HG03460 (cell line): ENCODE measurements around the gene PLIN4.
"Not testable (repeated sequence)": the region's sequence is repeated elsewhere in the genome, so short reads cannot be mapped to it uniquely, and the experiment has no call there.

ENCODE experiments used
- ATAC-seq: cut with Tn5 transposase; IDR thresholded peaks from one replicate; pipeline ENCODE4 v1.9.1; 2021; ENCODE audit not compliant: unreplicated experiment

Gene PLIN4

GRCh38 chr19:4518345-4519171 lies at the start of gene PLIN4:
PLIN4 (minus strand) TSS chr19:4518486; CDS start chr19:4518272, 214 bp downstream.
- no peak for ATAC-seq

GRCh38 chr19:4567584-4568071 lies 49.3 kb upstream of the PLIN4 start:
- ATAC-seq: no peak

GRCh38 chr19:4566402-4567051 lies 48.2 kb upstream of the PLIN4 start:
- no peak for ATAC-seq

GRCh38 chr19:4563562-4563961 lies 45.3 kb upstream of the PLIN4 start:
- not testable (repeated sequence) for ATAC-seq

- ATAC-seq: not testable (repeated sequence)
Observed at GRCh38 chr19:4562085-4562484, 43.8 kb upstream of the PLIN4 start.

GRCh38 chr19:4559569-4559968 lies 41.3 kb upstream of the PLIN4 start, which contains the start of gene SEMA6B:
SEMA6B (minus strand) TSS chr19:4559684; CDS start chr19:4558457, 1,227 bp downstream.
- ATAC-seq: no peak

- no peak for ATAC-seq
Observed at GRCh38 chr19:4557971-4558941, 40.0 kb upstream of the PLIN4 start.

GRCh38 chr19:4557144-4557970 lies 39.1 kb upstream of the PLIN4 start:
- no peak for ATAC-seq

- no peak for ATAC-seq
Observed at GRCh38 chr19:4556597-4557127, 38.4 kb upstream of the PLIN4 start.

GRCh38 chr19:4555657-4556561 lies 37.6 kb upstream of the PLIN4 start:
- no peak for ATAC-seq

- no peak for ATAC-seq
Observed at GRCh38 chr19:4554717-4555116, 36.4 kb upstream of the PLIN4 start.

GRCh38 chr19:4553775-4554174 lies 35.5 kb upstream of the PLIN4 start:
- ATAC-seq: no peak

GRCh38 chr19:4553092-4553695 lies 34.9 kb upstream of the PLIN4 start:
- ATAC-seq: no peak

GRCh38 chr19:4552525-4552819 lies 34.2 kb upstream of the PLIN4 start:
- no peak for ATAC-seq

GRCh38 chr19:4550479-4551050 lies 32.3 kb upstream of the PLIN4 start:
- no peak for ATAC-seq

GRCh38 chr19:4550018-4550417 lies 31.7 kb upstream of the PLIN4 start:
- ATAC-seq: no peak

GRCh38 chr19:4548238-4548584 lies 29.9 kb upstream of the PLIN4 start:
- no peak for ATAC-seq
